HG03575 (cell line): Measurements from ENCODE around the gene FAM161B.

Experiments used
- ATAC-seq: cut with Tn5 transposase; IDR thresholded peaks from one replicate; pipeline ENCODE4 v1.9.1; 2021; ENCODE audit not compliant: unreplicated experiment, insufficient number of reproducible peaks, low FRiP score; ENCODE audit errors: extremely low read depth

FAM161B gene

DNA sequence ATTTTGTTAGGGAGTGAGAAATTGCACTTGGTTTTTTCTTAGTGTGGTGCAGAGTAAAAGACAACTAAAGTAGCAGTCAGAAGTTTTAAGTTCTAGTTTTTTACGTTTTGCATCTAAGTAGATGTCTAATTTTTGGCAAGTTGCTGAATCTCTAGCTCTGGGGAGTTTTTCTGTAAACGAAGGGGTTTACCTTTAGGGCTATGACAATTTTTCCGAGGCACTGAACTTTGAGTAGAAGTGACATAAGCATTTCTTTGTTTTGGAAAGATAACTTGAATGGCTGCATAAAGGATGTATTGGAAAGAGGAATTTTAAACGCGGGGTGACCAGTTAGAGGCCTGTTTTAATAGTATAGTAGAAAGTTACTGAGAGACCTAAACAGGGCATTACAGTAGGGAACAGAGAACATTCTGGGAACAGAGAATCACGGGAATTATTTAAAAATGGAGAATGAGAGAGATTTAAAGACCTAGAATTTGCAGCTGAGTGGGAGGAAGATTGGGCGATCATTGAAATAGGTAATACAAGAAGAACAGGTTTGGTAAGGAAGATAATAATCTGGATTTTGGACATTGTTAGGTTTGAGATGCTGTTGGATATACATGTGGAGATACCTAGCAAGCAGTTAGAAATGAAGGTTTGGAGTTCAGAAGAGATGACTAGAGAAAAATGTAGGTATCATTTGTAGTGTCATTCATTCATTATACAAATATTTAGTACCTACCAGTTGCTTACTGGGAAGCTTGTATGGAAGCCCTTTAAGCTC lies 62.0 kb downstream of the FAM161B start:
- ATAC-seq = no peak

DNA sequence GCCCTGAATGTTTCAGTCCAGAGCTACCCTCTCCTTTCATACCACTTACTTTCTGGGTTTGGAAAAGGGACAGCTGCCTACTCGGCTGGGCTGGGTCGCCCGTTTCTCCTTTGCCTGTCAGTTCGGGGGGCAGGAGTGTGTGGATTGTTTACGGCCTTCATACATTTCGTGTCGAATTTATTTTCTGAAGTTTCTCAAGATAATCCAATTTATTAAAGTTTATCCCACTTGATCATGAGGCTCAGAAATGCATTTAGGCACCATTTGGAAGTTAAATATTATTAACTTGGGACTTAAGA lies 62.6 kb downstream of the FAM161B start:
- no peak for ATAC-seq

- ATAC-seq = peak; percentile 59
These were observed 63.2 kb downstream of the FAM161B start, which contains the start of gene ZNF410 for GRCh38 chr14:73886449-73887317. Gene ZNF410, plus strand, starts transcription at chr14:73886859. Its CDS starts 5,317 bp downstream, at chr14:73892176.

GRCh38 chr14:73884438-73885190 lies 65.3 kb downstream of the FAM161B start:
- no peak for ATAC-seq
